ENCODE measurements around the gene FAM20C. TPM values are rescaled to one million over a fixed set of nuclear protein-coding genes. Genes with fewer than 3 reads are reported as not detected.

Gene FAM20C
- total RNA-seq, 3 donors from 2014 or later, result 20.7 to 47.7 (median 26.5) TPM

DNA sequence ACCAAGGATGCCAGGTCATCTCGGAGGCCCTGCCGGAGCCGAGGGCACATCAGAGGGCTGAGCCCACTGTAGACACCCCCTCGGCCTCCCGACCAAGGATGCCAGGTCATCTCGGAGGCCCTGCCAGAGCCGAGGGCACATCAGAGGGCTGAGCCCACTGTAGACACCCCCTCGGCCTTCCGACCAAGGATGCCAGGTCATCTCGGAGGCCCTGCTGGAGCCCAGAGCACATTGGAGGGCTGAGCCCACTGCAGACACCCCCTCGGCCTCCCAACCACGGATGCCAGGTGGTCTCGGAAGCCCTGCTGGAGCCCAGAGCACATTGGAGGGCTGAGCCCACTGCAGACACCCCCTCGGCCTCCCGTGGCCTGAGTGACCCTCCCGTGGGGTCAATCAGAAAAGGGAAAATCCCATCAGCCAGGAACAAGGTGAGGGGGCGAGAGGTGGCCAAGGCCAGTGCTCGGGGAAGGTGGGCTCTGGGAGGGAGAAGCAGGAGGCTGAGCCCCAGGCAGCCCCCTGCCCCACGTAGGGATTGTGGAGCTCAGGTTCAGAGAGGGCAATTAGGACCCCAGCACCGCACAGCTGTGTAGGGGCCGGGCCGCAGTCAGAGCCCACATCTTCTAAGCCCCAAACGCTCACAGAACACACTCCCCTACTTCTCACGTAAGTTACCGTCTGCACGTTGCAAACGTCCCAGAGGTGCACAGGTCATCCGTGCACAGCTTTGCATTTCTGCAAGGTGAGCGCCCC is 60.0 kb downstream of the FAM20C start:
- TF ChIP-seq, protein P1, sequence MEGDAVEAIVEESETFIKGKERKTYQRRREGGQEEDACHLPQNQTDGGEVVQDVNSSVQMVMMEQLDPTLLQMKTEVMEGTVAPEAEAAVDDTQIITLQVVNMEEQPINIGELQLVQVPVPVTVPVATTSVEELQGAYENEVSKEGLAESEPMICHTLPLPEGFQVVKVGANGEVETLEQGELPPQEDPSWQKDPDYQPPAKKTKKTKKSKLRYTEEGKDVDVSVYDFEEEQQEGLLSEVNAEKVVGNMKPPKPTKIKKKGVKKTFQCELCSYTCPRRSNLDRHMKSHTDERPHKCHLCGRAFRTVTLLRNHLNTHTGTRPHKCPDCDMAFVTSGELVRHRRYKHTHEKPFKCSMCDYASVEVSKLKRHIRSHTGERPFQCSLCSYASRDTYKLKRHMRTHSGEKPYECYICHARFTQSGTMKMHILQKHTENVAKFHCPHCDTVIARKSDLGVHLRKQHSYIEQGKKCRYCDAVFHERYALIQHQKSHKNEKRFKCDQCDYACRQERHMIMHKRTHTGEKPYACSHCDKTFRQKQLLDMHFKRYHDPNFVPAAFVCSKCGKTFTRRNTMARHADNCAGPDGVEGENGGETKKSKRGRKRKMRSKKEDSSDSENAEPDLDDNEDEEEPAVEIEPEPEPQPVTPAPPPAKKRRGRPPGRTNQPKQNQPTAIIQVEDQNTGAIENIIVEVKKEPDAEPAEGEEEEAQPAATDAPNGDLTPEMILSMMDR (IDR thresholded peaks at IDR 0.05), result no peak
- DNase-seq, result peak in 1 of 3 donors; percentile 29
- Histone ChIP-seq H3K9me3 (no peaks in the 10 kb centered on the region), H3K4me3 (no peak overlapping the region), H3K36me3 (ENCODE audit: low read depth) (no peaks in the 10 kb centered on the region), H3K4me1 (ENCODE audit: low read depth) (no peaks in the 10 kb centered on the region)
- ATAC-seq, result no peak
- intact Hi-C loops (cut with DNase I, micrococcal nuclease), result no loop called here

DNA sequence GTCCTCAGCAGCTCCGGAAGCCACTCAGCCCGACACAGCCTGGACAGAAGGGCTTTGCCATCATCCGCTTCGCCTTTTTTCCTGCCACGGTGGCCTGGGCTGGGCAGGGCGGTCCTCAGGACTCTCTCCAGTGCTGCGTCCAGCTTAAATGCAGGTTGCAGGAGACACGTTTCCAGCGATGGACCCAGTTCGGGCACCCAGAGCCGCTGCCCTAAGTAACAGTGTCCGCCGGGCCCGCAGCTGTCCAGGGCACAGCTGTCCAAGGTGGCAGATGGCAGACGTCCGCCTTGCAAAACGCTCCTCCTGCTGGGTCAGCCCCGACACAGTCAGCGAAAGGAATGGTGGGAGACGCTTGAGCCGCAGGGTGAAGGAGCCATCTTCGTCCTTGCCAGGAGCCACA is 60.6 kb downstream of the FAM20C start:
- Histone ChIP-seq H3K36me3 (ENCODE audit: low read depth) (no peaks in the 10 kb centered on the region), H3K4me1 (ENCODE audit: low read depth) (no peaks in the 10 kb centered on the region), H3K9me3 (no peaks in the 10 kb centered on the region), H3K4me3 (no peak overlapping the region)
- TF ChIP-seq, protein P1 (IDR thresholded peaks at IDR 0.05), result no peak
- intact Hi-C loops (cut with DNase I, micrococcal nuclease), result no loop called here
- DNase-seq (peak in 1 of 3 donors; percentile 39), ATAC-seq (no peak)

DNA sequence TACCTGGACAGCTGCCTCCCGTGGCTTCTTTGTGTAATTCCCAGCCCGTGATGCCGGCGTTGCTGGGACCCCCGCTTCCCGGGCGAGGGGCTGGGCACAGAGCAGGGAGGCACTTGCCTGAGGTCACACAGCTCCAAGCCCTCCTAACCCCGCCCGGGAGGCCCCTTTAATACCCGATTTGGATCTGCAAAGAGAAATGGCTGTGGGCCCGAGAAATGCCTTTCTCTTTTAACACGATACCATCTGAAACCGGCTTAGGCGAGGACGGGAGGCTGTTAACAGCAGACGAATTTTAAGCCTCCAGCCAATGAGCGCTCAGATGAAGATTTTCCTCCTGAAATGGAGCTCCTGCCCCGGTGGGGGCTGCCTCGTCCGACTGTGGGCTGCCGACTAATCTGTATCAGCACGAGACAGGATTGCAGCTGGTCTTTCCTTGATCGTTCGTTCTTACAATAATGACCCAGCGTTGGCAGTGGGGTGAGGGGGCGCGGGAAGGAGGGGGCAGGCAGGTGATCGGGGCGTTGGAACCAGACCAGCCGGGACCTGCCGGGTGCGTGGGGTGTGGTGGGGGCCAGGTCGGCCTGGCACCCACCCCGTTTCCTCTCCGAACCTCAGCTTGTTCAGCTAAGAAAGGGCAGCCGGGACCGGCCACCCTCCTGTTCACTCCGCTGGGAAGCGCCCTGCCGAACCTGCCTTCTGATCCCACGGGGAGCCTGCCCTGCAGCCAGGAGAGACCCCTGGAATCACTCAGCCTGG is 61.4 kb downstream of the FAM20C start:
- H3K9me3 ChIP-seq, result no peaks in the 10 kb centered on the region

DNA sequence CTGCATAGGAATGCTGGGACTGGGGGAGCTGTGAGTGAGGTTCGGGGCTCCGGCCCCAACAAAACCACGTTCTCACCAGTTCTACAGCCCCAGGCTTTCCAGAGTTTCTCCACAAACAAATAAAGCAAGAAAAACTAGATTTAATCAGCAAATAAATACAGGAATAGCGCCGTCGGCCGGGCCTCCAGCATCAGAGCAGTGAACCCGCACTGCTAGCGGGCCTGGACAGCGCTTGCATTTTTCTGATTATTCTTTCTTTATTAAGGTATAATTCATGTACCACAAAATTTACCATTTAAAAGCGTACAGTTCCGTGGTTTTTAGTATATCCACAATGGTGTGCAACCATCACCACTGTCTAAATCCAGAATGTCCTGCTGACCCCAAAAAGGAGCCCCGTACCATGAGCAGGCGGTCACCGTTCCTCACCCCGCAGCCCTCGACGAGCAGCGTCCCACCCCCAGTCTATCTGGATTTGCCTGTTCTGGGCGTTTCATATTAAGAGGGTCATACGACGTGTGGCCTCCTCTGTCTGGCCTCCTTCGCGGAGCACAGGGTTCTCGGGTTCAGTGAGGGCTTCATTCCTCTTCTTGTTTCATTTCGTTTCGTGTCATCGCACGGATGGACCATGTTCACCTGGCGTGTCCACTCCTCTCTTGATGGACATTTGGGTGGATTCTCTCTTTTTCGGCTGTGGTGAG is 62.1 kb downstream of the FAM20C start:
- no peaks in the 10 kb centered on the region for H3K36me3 ChIP-seq (ENCODE audit: low read depth)
- no peak overlapping the region for H3K4me3 ChIP-seq
- intact Hi-C loops (cut with DNase I, micrococcal nuclease), result no loop called here
- no peaks in the 10 kb centered on the region for H3K9me3 ChIP-seq
- no peaks in the 10 kb centered on the region for H3K4me1 ChIP-seq (ENCODE audit: low read depth)
- no peak for ATAC-seq
- no peak for DNase-seq
- TF ChIP-seq, protein P1 (IDR thresholded peaks at IDR 0.05), result no peak

More for the DNA sequence above, 61.4 kb downstream of the FAM20C start:
- peak in 1 of 3 donors; percentile 39 for DNase-seq
- TF ChIP-seq, protein P1 (IDR thresholded peaks at IDR 0.05), result no peak
- H3K36me3 ChIP-seq (ENCODE audit: low read depth), result no peaks in the 10 kb centered on the region
- no peak overlapping the region for H3K4me3 ChIP-seq
- intact Hi-C loops (cut with DNase I, micrococcal nuclease), result no loop called here
- H3K4me1 ChIP-seq (ENCODE audit: low read depth), result no peaks in the 10 kb centered on the region
- no peak for ATAC-seq

DNA sequence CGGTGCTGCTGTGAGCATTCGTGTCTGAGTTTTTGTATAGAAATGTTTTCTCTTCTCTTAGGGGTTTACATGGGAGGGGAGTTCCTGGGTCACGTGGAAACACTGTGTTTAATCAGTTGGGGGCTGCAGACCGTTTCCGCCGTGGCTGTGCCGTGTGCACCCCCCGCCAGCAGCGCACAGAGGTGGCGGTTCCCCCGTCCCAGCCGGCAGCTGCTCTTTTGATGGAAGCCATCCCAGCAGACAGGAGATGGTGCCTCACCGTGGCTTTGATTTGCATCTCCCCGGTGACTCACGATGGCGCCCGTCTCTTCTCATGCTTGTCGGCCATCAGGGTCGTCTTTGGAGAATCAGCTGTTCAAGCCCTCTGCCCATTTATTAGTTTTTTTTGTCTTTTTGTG is 62.7 kb downstream of the FAM20C start:
- Histone ChIP-seq H3K4me1 (ENCODE audit: low read depth) (no peaks in the 10 kb centered on the region), H3K4me3 (no peak overlapping the region), H3K9me3 (no peaks in the 10 kb centered on the region), H3K36me3 (ENCODE audit: low read depth) (no peaks in the 10 kb centered on the region)
- TF ChIP-seq, protein P1 (IDR thresholded peaks at IDR 0.05), result no peak
- DNase-seq (peak in 1 of 3 donors; percentile 22), ATAC-seq (no peak)
- intact Hi-C loops (cut with DNase I, micrococcal nuclease), result no loop called here
